ENCODE data around the gene LRRC51.

Gene LRRC51, protein sequence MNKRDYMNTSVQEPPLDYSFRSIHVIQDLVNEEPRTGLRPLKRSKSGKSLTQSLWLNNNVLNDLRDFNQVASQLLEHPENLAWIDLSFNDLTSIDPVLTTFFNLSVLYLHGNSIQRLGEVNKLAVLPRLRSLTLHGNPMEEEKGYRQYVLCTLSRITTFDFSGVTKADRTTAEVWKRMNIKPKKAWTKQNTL

GRCh38 chr11:72080326-72081183 is at the start of gene LRRC51, which contains the start of gene NUMA1:
TSS of gene LRRC51 (plus strand) at chr11:72080850. CDS start at chr11:72089084, 8,234 bp downstream.
TSS of gene NUMA1 (minus strand) at chr11:72080542. CDS start at chr11:72035943, 44,599 bp downstream.
- DNase-seq = peak; percentile 99

GRCh38 chr11:72036687-72037086 is 44.0 kb upstream of the LRRC51 start:
- DNase-seq = no peak

GRCh38 chr11:72037554-72038311 is 42.9 kb upstream of the LRRC51 start:
- no peak for DNase-seq

GRCh38 chr11:72038491-72038890 is 42.2 kb upstream of the LRRC51 start:
- DNase-seq = no peak

DNA sequence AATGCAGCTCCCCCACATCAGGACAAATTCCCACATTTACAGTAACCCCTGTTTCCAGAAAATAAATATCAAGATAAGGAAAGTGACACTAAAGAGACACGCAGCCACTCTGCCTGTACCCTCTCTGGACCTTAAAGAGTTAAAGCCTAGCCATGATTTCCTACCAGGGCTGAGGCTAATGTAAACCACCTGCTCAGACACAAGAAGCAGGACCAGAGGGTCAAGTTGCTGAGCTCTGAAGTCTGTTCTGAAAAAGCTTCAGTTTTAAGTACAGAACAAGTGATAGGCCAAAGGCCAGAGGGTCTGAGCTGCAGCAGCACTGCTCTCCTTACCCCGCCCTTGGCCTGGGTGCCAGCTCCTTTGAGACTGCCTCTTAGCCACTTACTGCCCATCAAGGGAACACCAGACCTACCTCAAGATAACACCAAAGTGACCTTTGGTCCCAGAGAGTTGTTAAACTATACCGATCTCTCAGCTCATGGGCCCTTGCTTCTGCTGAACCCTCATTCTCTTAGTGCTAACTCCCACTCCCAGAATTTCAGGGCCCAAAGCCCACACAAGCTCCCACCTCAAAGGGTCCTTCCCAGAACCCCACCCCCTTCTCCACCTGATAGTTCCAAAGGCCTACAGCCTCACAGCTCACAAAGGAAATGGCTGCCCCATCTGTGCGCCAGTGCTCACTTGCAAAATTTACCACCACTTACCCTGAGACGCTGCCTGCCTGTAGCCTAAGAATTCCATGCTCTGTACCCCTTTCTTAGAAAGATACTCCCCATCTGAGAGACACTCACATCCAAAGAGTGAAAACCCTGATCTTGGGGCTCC is 41.4 kb upstream of the LRRC51 start:
- DNase-seq = no peak

- no peak for DNase-seq
These were observed 40.7 kb upstream of the LRRC51 start for GRCh38 chr11:72039856-72040401.

DNA sequence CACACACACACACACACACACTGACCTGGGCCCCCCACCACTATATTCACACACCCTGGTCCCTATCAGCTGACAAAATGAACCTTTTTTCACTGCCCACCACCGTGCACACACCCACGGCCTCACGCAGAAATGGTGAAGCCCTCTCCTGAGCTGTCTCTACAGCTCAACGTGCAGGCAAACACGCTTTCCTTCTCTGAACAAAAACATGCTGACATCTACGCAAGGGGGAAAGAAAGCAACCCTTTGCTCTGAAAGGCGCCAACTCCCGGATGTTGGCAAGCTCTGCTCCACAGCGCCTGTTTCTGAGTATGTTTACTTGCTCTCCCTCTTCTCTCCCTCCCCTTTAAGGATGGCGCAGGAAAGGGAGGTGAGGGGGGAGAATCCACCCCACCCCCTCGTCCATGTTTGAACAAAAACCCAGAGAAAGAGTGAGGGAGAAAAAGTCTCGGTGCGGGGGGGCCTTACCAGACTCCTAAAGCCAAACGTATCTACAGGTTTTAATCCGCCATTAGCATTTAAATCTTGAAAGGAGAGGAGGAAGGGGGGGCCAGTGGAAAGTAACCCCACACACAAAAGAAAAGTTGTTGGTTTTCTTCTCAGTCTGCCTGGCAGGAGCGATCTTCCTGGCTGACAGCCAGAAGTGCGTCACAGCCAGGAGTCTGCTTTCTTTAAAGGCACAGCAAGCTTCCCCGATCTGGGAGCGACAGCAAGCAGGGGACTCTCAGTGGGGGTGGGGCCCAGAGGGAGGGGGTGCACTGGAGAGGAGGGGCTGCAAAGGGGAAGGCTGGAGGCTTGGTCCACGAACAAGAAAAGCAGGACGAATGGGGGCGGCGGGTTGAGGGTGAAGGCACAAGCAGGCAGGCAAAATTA is 39.9 kb upstream of the LRRC51 start:
- peak; percentile 80 to 81 for DNase-seq

DNA sequence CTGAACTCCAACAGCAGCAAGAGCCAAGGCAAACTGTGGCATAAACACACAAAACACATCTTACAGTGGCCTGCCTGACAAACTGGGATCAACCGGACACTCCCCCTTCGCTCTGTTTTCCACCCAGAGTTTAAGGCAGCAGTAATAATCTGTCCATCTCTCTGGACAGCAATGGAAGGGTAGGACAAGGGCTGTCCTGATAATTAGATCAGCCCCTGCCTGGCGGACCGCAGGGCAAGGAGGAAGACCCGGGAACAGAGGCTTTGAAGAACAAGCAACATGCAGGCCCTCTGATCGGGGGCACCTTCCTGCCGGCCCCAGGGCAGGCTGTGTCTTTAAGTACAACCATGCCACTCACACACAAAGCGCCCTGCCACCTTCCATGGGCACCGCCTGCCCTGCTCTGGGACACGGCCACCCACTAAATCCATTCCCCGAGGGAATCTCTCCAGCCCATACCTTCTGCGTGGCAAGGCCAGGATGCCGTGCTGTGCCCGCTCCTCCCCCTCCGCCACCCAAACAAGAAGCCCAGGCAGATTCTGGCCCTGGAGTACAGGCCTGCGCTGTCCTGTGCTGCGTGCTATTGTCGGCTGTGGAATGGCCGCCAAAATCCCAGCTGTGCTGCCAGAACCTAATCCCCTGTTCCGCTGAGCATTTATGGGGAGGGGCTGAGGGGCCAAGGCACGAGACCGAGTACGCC is 39.1 kb upstream of the LRRC51 start:
- peak; percentile 41 to 52 for DNase-seq

DNA sequence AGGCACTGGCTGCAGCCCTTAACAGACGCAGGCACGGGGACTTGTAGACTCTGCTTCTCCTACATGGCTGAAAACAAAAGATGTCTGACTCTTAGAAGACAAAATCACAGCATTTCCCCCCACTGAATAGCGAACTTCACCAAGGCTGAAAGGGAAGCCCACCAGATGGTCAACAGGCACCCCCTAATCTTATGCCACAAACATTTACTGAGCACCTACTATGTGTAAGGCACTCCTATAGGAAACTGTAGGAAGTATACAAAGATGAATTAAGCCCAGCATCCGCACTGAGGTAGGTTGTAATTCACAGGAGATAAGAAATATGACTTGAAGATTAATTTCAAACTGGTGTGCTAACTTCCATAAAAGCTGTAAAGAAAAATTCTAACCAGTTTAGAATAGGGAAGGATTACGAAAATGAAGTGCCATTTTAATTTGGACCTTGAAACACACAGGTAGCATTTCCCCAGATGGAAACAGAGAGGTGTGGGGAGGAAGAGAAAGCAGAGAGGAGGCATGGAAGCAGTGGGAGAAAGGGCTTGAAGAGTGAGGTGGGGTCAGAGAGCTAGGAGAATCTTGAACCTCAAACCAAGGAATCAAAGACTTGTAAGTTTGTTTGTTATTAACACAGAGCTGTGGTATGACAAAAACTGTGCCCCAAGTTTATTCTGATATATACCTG is 38.4 kb upstream of the LRRC51 start:
- DNase-seq = no peak

DNA sequence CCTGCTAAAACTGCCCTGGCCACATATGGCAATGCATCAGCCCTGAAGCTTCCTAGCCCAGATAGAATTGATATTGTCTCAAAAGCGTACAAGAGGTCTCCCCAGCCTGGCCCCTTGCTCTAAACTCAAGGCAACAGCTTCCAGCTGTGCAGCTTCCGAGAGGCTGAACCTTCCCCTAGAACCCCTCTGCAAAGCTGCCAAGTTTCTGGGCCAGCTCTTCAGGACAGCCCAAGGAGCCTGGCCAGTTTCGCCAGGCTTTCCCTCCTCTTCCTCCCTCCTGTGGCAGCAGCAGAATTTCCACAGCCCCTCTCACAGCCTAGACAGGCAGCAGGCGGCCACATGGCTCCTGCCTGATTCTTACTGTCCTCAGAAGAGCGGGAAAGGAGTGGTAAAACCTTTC is 34.8 kb upstream of the LRRC51 start:
- DNase-seq = no peak

DNA sequence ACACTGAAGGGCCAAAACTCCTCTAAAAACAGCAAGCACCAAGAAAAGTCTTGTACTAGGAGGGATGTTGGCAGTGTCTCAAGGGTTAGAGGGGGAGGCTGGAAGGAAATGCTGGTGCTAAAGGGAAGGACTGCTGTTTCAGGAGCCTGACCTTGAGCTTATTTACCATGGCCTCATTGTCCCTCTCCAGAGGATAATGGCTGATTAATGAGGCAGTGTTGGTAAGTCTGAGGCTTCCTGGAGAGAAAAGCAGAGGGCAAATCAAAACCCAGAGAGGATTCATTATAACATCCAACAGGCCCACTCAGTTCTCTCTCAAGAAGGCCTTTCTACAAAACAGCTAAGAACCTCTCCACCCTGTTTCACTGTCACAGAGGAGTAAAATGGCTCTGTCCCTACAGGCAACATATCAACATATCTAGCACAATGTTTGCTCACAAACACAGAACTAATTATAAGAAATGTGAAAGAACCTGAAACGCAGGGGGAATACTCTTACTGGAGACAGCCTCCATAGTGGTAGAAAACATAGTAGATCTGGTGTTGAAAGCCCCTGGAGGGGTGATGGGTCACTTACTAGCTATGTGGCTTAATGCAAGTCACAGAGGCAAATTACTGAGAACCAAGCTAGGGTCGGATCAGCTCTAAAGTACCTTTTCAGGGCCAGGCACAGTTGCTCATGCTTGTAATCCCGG is 31.7 kb upstream of the LRRC51 start:
- DNase-seq = no peak

- no peak for DNase-seq
These were observed 22.1 kb upstream of the LRRC51 start for GRCh38 chr11:72058416-72059034.

DNA sequence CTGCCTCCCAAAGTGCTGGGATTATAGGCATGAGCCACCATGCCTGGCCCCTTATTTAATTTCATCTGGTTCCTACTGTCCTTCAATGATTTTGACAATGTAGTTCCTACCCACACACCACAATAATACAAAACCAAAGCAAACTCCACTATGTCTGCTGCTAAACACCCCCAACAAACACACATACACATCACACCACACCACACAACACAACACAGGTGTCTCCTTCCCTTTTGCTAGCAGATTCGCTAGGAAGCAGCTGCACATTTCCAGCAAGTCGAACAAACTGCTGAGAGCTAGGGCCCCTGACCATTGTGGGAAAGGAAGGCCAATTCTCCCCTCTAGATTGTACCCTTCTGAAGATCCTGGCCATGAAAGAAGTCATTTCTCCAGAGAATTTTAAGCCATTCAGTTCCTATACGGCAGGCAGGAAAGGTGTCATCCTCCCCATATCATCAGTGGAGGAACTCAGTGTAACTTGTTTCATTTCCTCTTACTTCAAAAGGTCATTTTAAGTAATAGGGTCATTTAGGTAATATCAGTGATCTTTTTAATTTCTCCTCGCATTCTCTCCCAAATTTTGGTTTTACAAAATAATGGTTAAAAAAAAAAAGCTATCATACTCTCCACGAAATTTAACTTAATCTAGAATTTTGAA is 18.8 kb upstream of the LRRC51 start:
- no peak for DNase-seq

DNA sequence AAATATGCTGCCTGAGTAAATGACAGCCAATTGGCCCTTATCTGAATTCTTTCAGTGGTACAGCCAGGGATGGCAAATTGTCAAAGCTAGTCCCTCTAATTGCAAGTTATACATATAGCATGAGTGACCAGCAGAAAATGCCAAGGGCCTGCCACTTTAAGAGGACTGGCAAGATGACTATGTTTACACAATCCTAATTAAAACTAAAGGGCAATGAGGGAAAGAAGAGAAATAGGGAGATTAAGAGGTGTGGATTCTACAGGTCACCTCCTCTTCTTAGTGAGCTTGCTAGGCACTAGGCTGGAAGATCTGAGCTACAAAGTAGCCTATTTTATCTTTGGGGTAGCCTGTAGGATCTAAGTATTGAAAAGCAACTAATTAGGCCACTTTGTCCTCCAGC is 13.8 kb upstream of the LRRC51 start:
- no peak for DNase-seq

- no peak for DNase-seq
These were observed 13.4 kb upstream of the LRRC51 start for GRCh38 chr11:72067266-72067665.

DNA sequence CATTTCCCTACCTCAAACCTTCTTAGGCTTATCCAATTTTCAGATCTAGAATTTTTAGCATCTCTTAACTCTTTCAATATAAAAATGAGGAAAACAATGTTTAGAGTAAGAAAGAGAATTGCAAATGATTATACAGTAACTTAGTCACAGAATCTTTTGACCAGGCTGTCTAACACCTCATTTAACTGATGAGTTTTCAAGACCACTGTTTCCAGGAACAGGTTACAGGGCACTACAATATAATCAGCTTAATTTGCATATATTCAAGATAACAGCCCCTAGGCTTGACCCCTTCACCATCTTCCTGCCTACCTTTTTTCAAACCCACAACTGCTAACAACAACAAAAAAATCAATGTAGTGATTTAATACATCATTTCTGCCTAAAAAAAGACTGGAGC is 13.0 kb upstream of the LRRC51 start:
- DNase-seq = no peak

DNA sequence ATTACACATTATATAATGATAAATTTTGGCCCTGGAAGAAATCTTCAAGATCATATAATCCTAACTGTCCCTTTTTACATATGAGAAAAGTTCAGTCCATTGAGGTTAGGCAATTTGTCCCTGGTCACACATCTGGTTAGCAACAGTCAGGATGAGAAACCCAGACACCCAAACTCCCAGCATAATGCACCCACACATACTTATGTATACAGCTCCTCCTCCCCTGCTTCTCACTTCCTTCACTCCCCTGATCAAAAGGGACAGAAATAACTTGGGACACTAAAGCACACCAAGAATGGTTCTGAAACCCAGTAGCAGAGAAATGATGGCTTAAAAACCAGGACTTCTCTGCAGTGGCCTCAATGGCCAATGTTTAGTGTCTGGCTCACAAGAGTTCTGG is 11.4 kb upstream of the LRRC51 start:
- DNase-seq = no peak

GRCh38 chr11:72069787-72070251 is 10.8 kb upstream of the LRRC51 start:
- no peak for DNase-seq

Data from stimulated activated CD4-positive, alpha-beta T cell treated with anti-CD3 and anti-CD28 coated beads, Interleukin-2, amount 100 ng/mL, for 24 hours (primary cell).